HG03060 (cell line): ENCODE results near the gene CSK.

ENCODE experiments used
- ATAC-seq: cut with Tn5 transposase; IDR thresholded peaks from one replicate; pipeline ENCODE4 v1.9.1; 2021; ENCODE audit warnings: low read depth, moderate number of reproducible peaks; ENCODE audit not compliant: unreplicated experiment

CSK gene

GRCh38 chr15:74769463-74770025 is 12.3 kb upstream of the CSK start:
- ATAC-seq = no peak

GRCh38 chr15:74770211-74770903 is 11.5 kb upstream of the CSK start:
- no peak for ATAC-seq

- ATAC-seq = no peak
Observed at GRCh38 chr15:74773329-74773728, 8.6 kb upstream of the CSK start.

- no peak for ATAC-seq
Observed at GRCh38 chr15:74773731-74774252, 8.1 kb upstream of the CSK start.

GRCh38 chr15:74775132-74775562 is 6.7 kb upstream of the CSK start:
- no peak for ATAC-seq

- no peak for ATAC-seq
Observed at GRCh38 chr15:74775894-74776293, 6.0 kb upstream of the CSK start.

GRCh38 chr15:74776821-74777768 is 4.8 kb upstream of the CSK start:
- ATAC-seq = no peak

- ATAC-seq = no peak
Observed at GRCh38 chr15:74777769-74778598, 3.9 kb upstream of the CSK start.

- no peak for ATAC-seq
Observed at GRCh38 chr15:74778599-74778970, 3.3 kb upstream of the CSK start.

GRCh38 chr15:74779162-74779648 is 2.7 kb upstream of the CSK start:
- no peak for ATAC-seq

- no peak for ATAC-seq
Observed at GRCh38 chr15:74780523-74781430, 1.1 kb upstream of the CSK start.

GRCh38 chr15:74782259-74783071 is 585 bp downstream of the CSK start:
- ATAC-seq = no peak

- ATAC-seq = no peak
Observed at GRCh38 chr15:74783072-74783807, 1.4 kb downstream of the CSK start.

- no peak for ATAC-seq
Observed at GRCh38 chr15:74783808-74784175, 1.9 kb downstream of the CSK start.

- no peak for ATAC-seq
Observed at GRCh38 chr15:74784426-74785193, 2.7 kb downstream of the CSK start.

- ATAC-seq = no peak
Observed at GRCh38 chr15:74785194-74786032, 3.5 kb downstream of the CSK start.
